BLaER1 treated with 17β-estradiol and CSF1 and Interleukin-3, amounts not matched to agents 10 nM and 100 nM (cell line): ENCODE measurements around the gene PXK.
A peak's percentile ranks its signal among the peaks of the same experiment; 100 is the strongest.
"Not testable (repeated sequence)": the region's sequence is repeated elsewhere in the genome, so short reads cannot be mapped to it uniquely, and the experiment has no call there.

Experiments used
- H3K27ac ChIP-seq, 11 experiments: shearing (Covaris generic); formaldehyde crosslinking; 2 replicates each; pipeline ENCODE4 v1.8.1; 2022
- H3K27me3 ChIP-seq, 11 experiments: shearing (Covaris generic); formaldehyde crosslinking; 2 replicates each; pipeline ENCODE4 v1.8.1; 2022
- H3K36me3 ChIP-seq, 11 experiments: shearing (Covaris generic); formaldehyde crosslinking; 2 replicates each; pipeline ENCODE4 v1.8.1; 2022
- H3K4me1 ChIP-seq, 10 experiments: shearing (Covaris generic); formaldehyde crosslinking; 2 replicates each; pipeline ENCODE4 v1.8.1; 2022
- H3K4me2 ChIP-seq, 11 experiments: shearing (Covaris generic); formaldehyde crosslinking; 2 replicates each; pipeline ENCODE4 v1.8.1; 2022
- H3K4me3 ChIP-seq, 10 experiments: shearing (Covaris generic); formaldehyde crosslinking; 2 replicates each; pipeline ENCODE4 v1.8.1; 2022
- H3K9ac ChIP-seq, 11 experiments: shearing (Covaris generic); formaldehyde crosslinking; 2 replicates each; pipeline ENCODE4 v1.8.1; 2022
- H3K9me3 ChIP-seq, 11 experiments: shearing (Covaris generic); formaldehyde crosslinking; replicated peaks in 1 of 11; 2 replicates each; pipeline ENCODE4 v1.8.1; 2022
- H4K20me1 ChIP-seq, 11 experiments: shearing (Covaris generic); formaldehyde crosslinking; 2 replicates each; pipeline ENCODE4 v1.8.1; 2022
- Cebpa-rat ChIP-seq, 11 experiments: shearing (Covaris generic); IDR thresholded peaks; 2 replicates each; pipeline ENCODE4 v1.8.1; 2022

Gene PXK

GRCh38 chr3:58332575-58333188, at the start of gene PXK:
Gene PXK (plus strand): TSS chr3:58332892. CDS start chr3:58332989, 97 bp downstream.
- H3K9ac ChIP-seq = peak within 1 kb of the TSS; percentile 92 to 98 (median 96)
- peaks cover 0 to 18% (median 17%) of the 10 kb centered on the region in 11 experiments; a peak in 19 of 22 replicates for H3K36me3 ChIP-seq
- H3K4me1 ChIP-seq = peaks cover 45 to 48% (median 46%) of the 10 kb centered on the region in 10 experiments
- H3K4me3 ChIP-seq = peak within 1 kb of the TSS; percentile 77 to 98 (median 96)
- TF ChIP-seq Cebpa-rat (IDR thresholded peaks at IDR 0.05) = no peak
- no peaks in the 10 kb centered on the region for H3K27me3 ChIP-seq
- H3K9me3 ChIP-seq = no peaks in the 10 kb centered on the region
- H3K27ac ChIP-seq = peak within 1 kb of the TSS; percentile 90 to 99 (median 95)
- H3K4me2 ChIP-seq = peak within 1 kb of the TSS; percentile 84 to 98 (median 96)
- peaks cover 0 to 3% (median 0%) of the 10 kb centered on the region in 11 experiments; a peak in 1 of 22 replicates for H4K20me1 ChIP-seq

GRCh38 chr3:58285334-58285733, 47.4 kb upstream of the PXK start:
- Histone ChIP-seq H3K4me1 (peaks cover 0 to 4% (median 0%) of the 10 kb centered on the region in 10 experiments; a peak in 1 of 20 replicates), H3K36me3 (peaks cover 10 to 73% (median 29%) of the 10 kb centered on the region in 11 experiments; a peak in 18 of 22 replicates), H3K9me3 (peaks cover 0 to 8% (median 5%) of the 10 kb centered on the region in 11 experiments; a peak in 11 of 22 replicates), H3K4me2 (no peak overlapping the region), H4K20me1 (no peaks in the 10 kb centered on the region), H3K27ac (no peak overlapping the region), H3K9ac (no peak overlapping the region), H3K4me3 (no peak overlapping the region), H3K27me3 (no peaks in the 10 kb centered on the region)
- no peak for TF ChIP-seq Cebpa-rat (IDR thresholded peaks at IDR 0.05)

- no peak for TF ChIP-seq Cebpa-rat (IDR thresholded peaks at IDR 0.05)
Observed at GRCh38 chr3:58287354-58287753, 45.3 kb upstream of the PXK start.

GRCh38 chr3:58288011-58288728, 44.5 kb upstream of the PXK start:
- Histone ChIP-seq H3K9me3 (peaks cover 0 to 12% (median 6%) of the 10 kb centered on the region in 11 experiments; a peak in 12 of 22 replicates), H3K4me3 (no peak overlapping the region), H3K36me3 (peaks cover 0 to 51% (median 21%) of the 10 kb centered on the region in 11 experiments; a peak in 17 of 22 replicates), H4K20me1 (no peaks in the 10 kb centered on the region), H3K27ac (no peak overlapping the region), H3K4me2 (no peak overlapping the region), H3K9ac (no peak overlapping the region), H3K4me1 (peaks cover 0 to 4% (median 0%) of the 10 kb centered on the region in 10 experiments; a peak in 1 of 20 replicates), H3K27me3 (no peaks in the 10 kb centered on the region)
- no peak for TF ChIP-seq Cebpa-rat (IDR thresholded peaks at IDR 0.05)

More at GRCh38 chr3:58287354-58287753, 45.3 kb upstream of the PXK start:
- Histone ChIP-seq H3K27me3 (no peaks in the 10 kb centered on the region), H4K20me1 (no peaks in the 10 kb centered on the region), H3K9ac (no peak overlapping the region), H3K4me3 (no peak overlapping the region), H3K36me3 (peaks cover 0 to 59% (median 21%) of the 10 kb centered on the region in 11 experiments; a peak in 17 of 22 replicates), H3K27ac (no peak overlapping the region), H3K4me1 (peaks cover 0 to 4% (median 0%) of the 10 kb centered on the region in 10 experiments; a peak in 1 of 20 replicates), H3K4me2 (no peak overlapping the region), H3K9me3 (peaks cover 0 to 12% (median 6%) of the 10 kb centered on the region in 11 experiments; a peak in 12 of 22 replicates)

- H3K9me3 ChIP-seq = peaks cover 0 to 12% (median 6%) of the 10 kb centered on the region in 11 experiments; a peak in 12 of 22 replicates
- not testable (repeated sequence) for H3K4me2 ChIP-seq, H3K9ac ChIP-seq
Observed at GRCh38 chr3:58288964-58289613, 43.6 kb upstream of the PXK start.

GRCh38 chr3:58290446-58290845, 42.2 kb upstream of the PXK start:
- H3K36me3 ChIP-seq = peaks cover 0 to 43% (median 17%) of the 10 kb centered on the region in 11 experiments; a peak in 16 of 22 replicates
- H3K4me1 ChIP-seq, H4K20me1 ChIP-seq, H3K27me3 ChIP-seq, H3K9ac ChIP-seq, H3K27ac ChIP-seq, H3K4me2 ChIP-seq, H3K4me3 ChIP-seq: not testable (repeated sequence)
- peaks cover 4 to 13% (median 8%) of the 10 kb centered on the region in 11 experiments; a peak in 15 of 22 replicates for H3K9me3 ChIP-seq

More at GRCh38 chr3:58288964-58289613, 43.6 kb upstream of the PXK start:
- H3K27ac ChIP-seq, H3K4me1 ChIP-seq, H4K20me1 ChIP-seq, H3K27me3 ChIP-seq, H3K4me3 ChIP-seq: not testable (repeated sequence)
- peaks cover 0 to 48% (median 21%) of the 10 kb centered on the region in 11 experiments; a peak in 17 of 22 replicates for H3K36me3 ChIP-seq

- H3K9ac ChIP-seq = no peak overlapping the region
- H3K4me2 ChIP-seq = no peak overlapping the region
- no peak for TF ChIP-seq Cebpa-rat (IDR thresholded peaks at IDR 0.05)
- H3K36me3 ChIP-seq = peaks cover 0 to 32% (median 13%) of the 10 kb centered on the region in 11 experiments; a peak in 14 of 22 replicates
- no peaks in the 10 kb centered on the region for H3K4me1 ChIP-seq
- no peaks in the 10 kb centered on the region for H3K27me3 ChIP-seq
- H3K4me3 ChIP-seq = no peak overlapping the region
- H4K20me1 ChIP-seq = no peaks in the 10 kb centered on the region
- H3K27ac ChIP-seq = no peak overlapping the region
- H3K9me3 ChIP-seq = peaks cover 4 to 14% (median 9%) of the 10 kb centered on the region in 11 experiments; a peak in 15 of 22 replicates
Observed at GRCh38 chr3:58291671-58292338, 40.9 kb upstream of the PXK start.

- Histone ChIP-seq H3K27ac (no peak overlapping the region), H3K36me3 (peaks cover 0 to 22% (median 10%) of the 10 kb centered on the region in 11 experiments; a peak in 10 of 22 replicates), H3K9me3 (peaks cover 4 to 14% (median 9%) of the 10 kb centered on the region in 11 experiments; a peak in 15 of 22 replicates), H3K9ac (no peak overlapping the region), H3K4me2 (no peak overlapping the region), H4K20me1 (no peaks in the 10 kb centered on the region), H3K4me1 (no peaks in the 10 kb centered on the region), H3K4me3 (no peak overlapping the region), H3K27me3 (no peaks in the 10 kb centered on the region)
- TF ChIP-seq Cebpa-rat (IDR thresholded peaks at IDR 0.05) = no peak
Observed at GRCh38 chr3:58292866-58293265, 39.8 kb upstream of the PXK start.
